HG02571 (cell line): ENCODE results near the gene RPL28.
"Not testable (repeated sequence)": the region's sequence is repeated elsewhere in the genome, so short reads cannot be mapped to it uniquely, and the experiment has no call there.

ENCODE experiments used
- ATAC-seq: cut with Tn5 transposase; IDR thresholded peaks from one replicate; pipeline ENCODE4 v1.9.1; 2021; ENCODE audit warnings: mild to moderate bottlenecking, moderate library complexity; ENCODE audit not compliant: unreplicated experiment

RPL28 gene

GRCh38 chr19:55421281-55421680, 35.5 kb downstream of the RPL28 start:
- ATAC-seq, result not testable (repeated sequence)

DNA sequence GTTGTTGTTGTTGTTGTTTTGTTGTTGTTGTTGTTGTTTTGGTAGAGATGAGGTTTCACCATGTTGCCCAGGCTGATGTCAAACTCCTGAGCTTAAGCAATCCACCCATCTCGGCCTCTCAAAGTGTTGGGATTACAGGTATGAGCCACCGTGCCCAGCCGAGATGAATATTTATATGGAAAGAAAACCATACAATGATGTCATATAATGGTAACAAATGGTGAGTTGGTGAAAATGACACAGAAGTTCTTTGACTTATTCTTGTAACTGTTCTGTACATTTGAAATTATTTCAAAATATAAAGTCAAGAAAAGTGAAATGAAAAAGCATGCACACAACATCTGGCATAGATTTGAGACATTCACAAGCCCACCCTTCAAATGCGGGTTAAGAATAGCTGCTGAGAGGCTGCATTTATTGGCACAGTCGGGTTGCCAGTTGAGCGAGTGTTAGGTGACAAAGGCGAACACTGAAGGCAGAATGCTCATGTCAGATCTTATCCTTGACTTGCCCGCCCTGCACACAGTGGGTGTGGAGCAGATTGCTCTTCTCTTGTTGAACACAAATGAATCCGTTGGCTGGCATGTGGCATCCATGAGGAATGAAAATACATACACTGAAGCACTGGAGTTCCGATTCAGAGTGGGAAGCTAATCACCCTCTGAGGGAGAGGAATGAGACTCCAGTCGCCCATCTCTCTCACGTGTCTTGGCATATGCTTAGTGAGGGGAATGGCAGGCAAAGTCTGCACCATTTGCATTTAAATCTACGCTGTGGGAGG, 37.7 kb downstream of the RPL28 start:
- no peak for ATAC-seq

- no peak for ATAC-seq
These were observed 38.8 kb downstream of the RPL28 start for GRCh38 chr19:55424518-55424917.

DNA sequence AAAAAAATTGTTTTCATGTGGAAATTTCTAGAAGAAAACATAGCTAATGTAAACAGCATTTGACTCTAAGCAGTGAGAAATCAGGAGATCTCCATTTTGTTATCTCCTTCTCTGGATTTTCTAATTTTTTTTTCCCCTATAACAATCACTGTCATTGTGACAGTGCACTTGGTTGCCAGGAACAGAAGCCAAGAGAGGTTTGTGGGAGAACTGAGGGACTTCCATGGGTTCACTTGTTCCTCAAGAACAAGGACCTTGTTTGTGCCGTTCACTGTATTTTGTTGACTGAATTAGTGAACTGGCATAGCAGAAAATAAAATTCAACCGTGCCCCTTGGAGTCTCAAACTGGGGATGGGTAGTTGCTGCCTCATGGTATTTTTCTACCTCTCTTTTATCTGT, 40.3 kb downstream of the RPL28 start:
- ATAC-seq, result no peak

- ATAC-seq, result no peak
These were observed 45.5 kb downstream of the RPL28 start for GRCh38 chr19:55431183-55431582.

GRCh38 chr19:55432241-55432959, 46.7 kb downstream of the RPL28 start:
- no peak for ATAC-seq

GRCh38 chr19:55433292-55433691, 47.6 kb downstream of the RPL28 start:
- ATAC-seq, result no peak

DNA sequence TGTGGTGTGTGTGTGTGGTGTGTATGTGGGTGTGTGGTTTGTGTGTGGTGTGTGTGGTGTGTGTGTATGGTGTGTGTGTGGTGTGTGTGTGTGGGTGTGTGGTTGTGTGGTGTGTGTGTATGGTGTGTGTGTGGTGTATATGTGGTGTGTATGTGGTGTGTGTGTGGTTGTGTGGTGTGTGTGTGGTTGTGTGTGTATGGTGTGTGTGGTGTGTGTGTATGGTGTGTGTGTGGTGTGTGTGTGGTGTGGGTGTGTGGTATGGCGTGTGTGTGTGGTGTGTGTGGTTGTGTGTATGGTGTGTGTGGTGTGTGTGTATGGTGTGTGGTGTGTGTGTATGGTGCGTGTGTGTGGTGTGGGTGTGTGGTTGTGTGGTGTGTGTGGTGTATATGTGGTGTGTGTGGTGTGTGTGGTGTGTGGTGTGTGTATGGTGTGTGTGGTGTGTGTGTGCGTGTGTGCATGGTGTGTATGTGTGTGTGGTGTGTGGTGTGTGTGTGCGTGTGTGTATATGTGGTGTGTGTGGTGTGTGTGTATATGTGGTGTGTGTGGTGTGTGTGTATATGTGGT, 48.7 kb downstream of the RPL28 start:
- no peak for ATAC-seq

- ATAC-seq, result no peak
These were observed 49.3 kb downstream of the RPL28 start for GRCh38 chr19:55435020-55435419.

- no peak for ATAC-seq
These were observed 51.1 kb downstream of the RPL28 start for GRCh38 chr19:55436847-55437246.

- ATAC-seq, result no peak
These were observed 51.7 kb downstream of the RPL28 start for GRCh38 chr19:55437410-55437809.

- no peak for ATAC-seq
These were observed 53.3 kb downstream of the RPL28 start for GRCh38 chr19:55439052-55439451.

- ATAC-seq, result no peak
These were observed 54.8 kb downstream of the RPL28 start for GRCh38 chr19:55440411-55441105.

DNA sequence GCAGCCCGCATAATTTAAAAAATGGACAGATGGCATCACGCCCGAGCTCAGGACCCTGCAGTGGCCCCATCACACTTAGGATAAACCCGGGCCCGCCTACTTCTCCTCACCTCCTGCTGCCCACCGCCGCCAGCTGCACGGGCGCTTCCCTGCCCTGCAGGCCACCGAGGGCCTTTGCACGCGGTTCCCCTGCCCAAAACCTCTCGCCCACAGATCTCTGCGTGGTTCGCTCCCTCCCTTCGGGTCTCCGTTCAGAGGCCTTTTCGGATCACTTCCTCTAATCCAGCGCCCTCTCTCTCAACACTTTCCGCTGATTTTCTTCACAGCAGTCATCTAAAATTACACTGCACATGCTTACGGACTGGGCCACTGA, 55.6 kb downstream of the RPL28 start:
- no peak for ATAC-seq

GRCh38 chr19:55441692-55442321, 56.1 kb downstream of the RPL28 start:
- no peak for ATAC-seq

DNA sequence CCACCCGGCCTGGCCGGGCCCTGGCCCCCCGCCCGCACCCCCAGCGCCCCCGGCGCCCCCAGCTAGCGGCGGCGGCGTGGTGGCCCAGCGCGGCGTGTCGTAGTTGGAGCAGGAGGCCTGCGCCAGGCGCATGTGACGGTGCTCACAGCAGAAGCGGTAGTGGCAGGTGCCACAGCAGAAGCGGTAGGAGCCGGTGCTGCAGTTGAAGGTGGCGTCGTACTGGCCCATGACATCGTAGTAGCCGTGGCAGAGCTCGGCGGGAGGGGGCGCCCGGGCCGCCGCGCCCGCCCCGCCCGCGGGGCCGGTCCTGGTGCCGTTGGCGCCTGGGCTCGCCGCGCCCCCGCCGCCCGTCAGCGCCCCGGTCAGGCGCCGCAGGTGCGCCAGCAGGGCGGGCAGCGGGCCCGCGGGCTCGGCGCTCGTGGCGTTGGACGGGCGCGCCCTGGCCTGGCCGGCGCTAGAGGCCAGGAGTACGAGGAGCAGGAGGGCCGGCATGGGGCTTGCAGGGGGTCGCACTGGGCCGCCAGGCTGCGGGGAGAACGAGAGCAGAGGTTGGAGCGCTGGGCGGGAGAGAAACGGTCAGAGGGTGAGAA, 56.7 kb downstream of the RPL28 start:
- ATAC-seq, result no peak

DNA sequence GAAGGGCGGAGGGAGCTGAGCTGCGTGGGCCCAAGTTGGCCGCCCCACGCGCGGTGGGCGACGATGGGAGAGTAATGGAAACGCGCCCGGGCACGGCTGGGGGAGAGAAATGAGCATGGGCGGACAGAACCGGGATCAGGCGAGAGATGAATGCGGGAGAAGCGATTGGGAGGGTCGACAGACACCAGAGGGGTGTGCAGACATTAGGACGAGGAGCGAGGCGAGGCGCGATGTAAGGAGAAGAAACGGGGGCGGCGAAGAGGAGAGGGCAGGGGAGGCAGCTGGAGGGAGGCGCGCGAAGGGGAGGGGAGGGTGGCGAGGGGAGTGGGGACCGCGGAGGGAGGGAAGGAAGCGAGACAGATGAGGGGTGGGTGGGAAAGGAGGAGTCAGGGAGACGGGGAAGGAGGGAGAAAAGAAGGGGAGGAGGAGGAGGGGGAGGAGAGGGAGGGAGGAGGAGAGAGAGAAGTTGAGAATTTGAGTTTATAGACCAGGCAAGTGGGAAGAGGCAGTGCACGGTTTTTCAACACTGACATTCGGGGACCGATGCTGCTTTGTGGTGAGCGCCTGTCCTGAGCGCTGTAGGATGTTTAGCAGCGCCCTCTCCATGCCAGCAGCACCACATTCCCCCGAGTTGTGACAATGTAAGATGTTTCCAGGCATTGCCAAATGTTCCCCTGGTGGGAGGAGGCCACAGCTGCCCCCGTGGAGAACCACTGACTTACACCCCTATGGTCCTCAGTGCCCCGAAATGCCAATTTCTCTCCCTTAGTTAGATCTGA, 57.5 kb downstream of the RPL28 start, which contains the start of gene SHISA7:
TSS of gene SHISA7 (minus strand) at position 256 of the 779 bp plus-strand sequence. CDS start 437 bp downstream, outside the sequence.
- ATAC-seq, result no peak

GRCh38 chr19:55443824-55444480, 58.2 kb downstream of the RPL28 start:
- ATAC-seq, result no peak

GRCh38 chr19:55444646-55445045, 58.9 kb downstream of the RPL28 start:
- no peak for ATAC-seq
